IMR-90 (cell line): ENCODE measurements around the gene WIPF1.

Experiments
- CTCF ChIP-seq: conservative IDR thresholded peaks from 2 replicates; pipeline ENCODE4 v1.5.1; 2012; ENCODE audit warnings: mild to moderate bottlenecking, low read depth, low read length, improper control_type of control experiment
- MAZ ChIP-seq: IDR thresholded peaks from 2 replicates; pipeline ENCODE4 v1.6.1; 2012; ENCODE audit warnings: low read depth, mild to moderate bottlenecking, low read length, improper control_type of control experiment, moderate library complexity, borderline replicate concordance
- MXI1 ChIP-seq: IDR thresholded peaks from 2 replicates; pipeline ENCODE4 v1.6.1; 2012; ENCODE audit warnings: low read depth, mild to moderate bottlenecking, low read length, moderate library complexity, borderline replicate concordance
- POLR2A ChIP-seq: IDR thresholded peaks from 2 replicates; pipeline ENCODE4 v1.6.1; 2012; ENCODE audit warnings: mild to moderate bottlenecking, low read depth, low read length
- TF ChIP-seq, protein P1 (sequence below): fragments of 150-350 bp; IDR thresholded peaks from 2 replicates; pipeline ENCODE4 v1.6.1; 2016; ENCODE audit warnings: low read depth, mild to moderate bottlenecking, low read length, moderate library complexity, borderline replicate concordance

DNA sequence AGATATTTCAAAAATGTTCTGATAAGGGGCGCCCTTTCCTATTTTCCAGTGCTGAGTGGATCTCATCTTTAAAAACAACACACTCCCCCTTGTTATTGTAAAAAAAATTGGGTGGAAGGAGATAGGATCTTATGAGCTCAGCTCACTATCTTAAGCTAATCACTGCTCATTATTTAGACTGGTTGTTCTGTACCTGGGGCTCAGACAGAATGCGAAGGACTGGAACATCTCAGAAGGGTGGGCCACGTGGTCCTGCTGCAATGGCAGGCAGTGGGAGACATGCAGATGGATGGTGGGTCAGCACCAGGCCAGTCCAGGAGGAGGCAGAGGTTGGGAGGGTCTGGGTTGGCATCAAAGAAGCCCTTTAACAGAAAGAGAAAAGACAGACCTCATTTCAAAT, 62.5 kb downstream of the WIPF1 start:
- no peak for TF ChIP-seq CTCF
- no peak for TF ChIP-seq MXI1
- TF ChIP-seq POLR2A: no peak
- TF ChIP-seq MAZ: no peak
- TF ChIP-seq, protein P1, sequence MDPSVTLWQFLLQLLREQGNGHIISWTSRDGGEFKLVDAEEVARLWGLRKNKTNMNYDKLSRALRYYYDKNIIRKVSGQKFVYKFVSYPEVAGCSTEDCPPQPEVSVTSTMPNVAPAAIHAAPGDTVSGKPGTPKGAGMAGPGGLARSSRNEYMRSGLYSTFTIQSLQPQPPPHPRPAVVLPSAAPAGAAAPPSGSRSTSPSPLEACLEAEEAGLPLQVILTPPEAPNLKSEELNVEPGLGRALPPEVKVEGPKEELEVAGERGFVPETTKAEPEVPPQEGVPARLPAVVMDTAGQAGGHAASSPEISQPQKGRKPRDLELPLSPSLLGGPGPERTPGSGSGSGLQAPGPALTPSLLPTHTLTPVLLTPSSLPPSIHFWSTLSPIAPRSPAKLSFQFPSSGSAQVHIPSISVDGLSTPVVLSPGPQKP: no peak
